HepG2 (cell line): ENCODE data around the gene TMEM185B. TPM values are rescaled to one million over a fixed set of nuclear protein-coding genes. Genes with fewer than 3 reads are reported as not detected.

Experiments
- ATF7-NPFF ChIP-seq: sonication (generic); formaldehyde crosslinking; IDR thresholded peaks from 2 replicates; pipeline ENCODE4 v1.8.1; 2023; ENCODE audit warnings: mild to moderate bottlenecking, low read depth, missing genetic modification reagents, moderate library complexity
- FOXM1 ChIP-seq: sonication (generic); formaldehyde crosslinking; IDR thresholded peaks from 2 replicates; pipeline ENCODE4 v1.5.0; 2020; ENCODE audit warnings: missing genetic modification reagents
- HOXA3 ChIP-seq: sonication (generic); formaldehyde crosslinking; IDR thresholded peaks from 2 replicates; pipeline ENCODE4 v1.5.0; 2020; ENCODE audit warnings: missing genetic modification reagents
- PLRG1 ChIP-seq: fragments of 450-650 bp; conservative IDR thresholded peaks from 2 replicates; pipeline ENCODE4 v1.6.1; 2016
- PLSCR1 ChIP-seq: sonication (generic); formaldehyde crosslinking; IDR thresholded peaks from 2 replicates; pipeline ENCODE4 v1.5.0; 2020; ENCODE audit warnings: missing genetic modification reagents, mild to moderate bottlenecking, borderline replicate concordance
- PRMT3 ChIP-seq: sonication (generic); formaldehyde crosslinking; IDR thresholded peaks from 2 replicates; pipeline ENCODE4 v1.8.1; 2022; ENCODE audit warnings: low read depth, mild to moderate bottlenecking, moderate library complexity, missing genetic modification reagents, borderline replicate concordance
- SMAD3 ChIP-seq: sonication (generic); formaldehyde crosslinking; IDR thresholded peaks from 2 replicates; pipeline ENCODE4 v1.4.0; 2020; ENCODE audit warnings: missing genetic modification reagents
- SNAPC4 ChIP-seq: sonication (generic); formaldehyde crosslinking; IDR thresholded peaks from 2 replicates; pipeline ENCODE4 v1.4.0; 2020; ENCODE audit warnings: mild to moderate bottlenecking, missing genetic modification reagents
- THAP11 ChIP-seq: IDR thresholded peaks from 2 replicates; pipeline ENCODE4 v1.6.1; 2016; ENCODE audit warnings: missing biosample characterization, missing genetic modification reagents
- ZBTB21 ChIP-seq: sonication (generic); formaldehyde crosslinking; IDR thresholded peaks from 2 replicates; pipeline ENCODE4 v1.4.0; 2020; ENCODE audit warnings: missing genetic modification reagents
- ZBTB33 ChIP-seq: sonication (generic); formaldehyde crosslinking; IDR thresholded peaks from 2 replicates; pipeline ENCODE4 v1.4.0; 2020; ENCODE audit warnings: missing genetic modification reagents
- ZBTB7A ChIP-seq: sonication (generic); formaldehyde crosslinking; IDR thresholded peaks from 2 replicates; pipeline ENCODE4 v1.8.0; 2022; ENCODE audit warnings: mild to moderate bottlenecking, missing genetic modification reagents
- ZFX ChIP-seq: sonication (generic); formaldehyde crosslinking; IDR thresholded peaks from 2 replicates; pipeline ENCODE4 v1.4.0; 2020; ENCODE audit warnings: mild to moderate bottlenecking, low read depth, missing genetic modification reagents, moderate library complexity
- ZNF317 ChIP-seq: sonication (generic); formaldehyde crosslinking; IDR thresholded peaks from 2 replicates; pipeline ENCODE4 v1.5.0; 2020; ENCODE audit warnings: mild to moderate bottlenecking, missing genetic modification reagents
- ZNF331 ChIP-seq: sonication (generic); formaldehyde crosslinking; IDR thresholded peaks from 2 replicates; pipeline ENCODE4 v1.4.0; 2020; ENCODE audit warnings: missing genetic modification reagents
- ZNF382 ChIP-seq: sonication (generic); formaldehyde crosslinking; IDR thresholded peaks from 2 replicates; pipeline ENCODE4 v1.5.0; 2020; ENCODE audit warnings: missing genetic modification reagents, mild to moderate bottlenecking, borderline replicate concordance
- ZNF597 ChIP-seq: sonication (generic); formaldehyde crosslinking; IDR thresholded peaks from 2 replicates; pipeline ENCODE4 v1.5.0; 2020; ENCODE audit warnings: missing genetic modification reagents
- ZNF619 ChIP-seq: sonication (generic); formaldehyde crosslinking; IDR thresholded peaks from 2 replicates; pipeline ENCODE4 v1.4.0; 2020; ENCODE audit warnings: mild to moderate bottlenecking, missing genetic modification reagents
- ZNF781 ChIP-seq: sonication (generic); formaldehyde crosslinking; IDR thresholded peaks from 2 replicates; pipeline ENCODE4 v1.5.1; 2020; ENCODE audit warnings: borderline replicate concordance, mild to moderate bottlenecking, missing genetic modification reagents; ENCODE audit errors: not compliant biosample characterization
- ZNF816 ChIP-seq: sonication (generic); formaldehyde crosslinking; IDR thresholded peaks from 2 replicates; pipeline ENCODE4 v1.8.0; 2022; ENCODE audit warnings: missing genetic modification reagents, mild to moderate bottlenecking, borderline replicate concordance
- polyA plus RNA-seq, 8 experiments: library from polyadenylated mRNA; depleted of rRNA in 3 of 8; stranded (reverse) in 7 of 8; unstranded in 1 of 8; fragments of >200 nt; fragmentation: Illumina TruSeq in 4 of 8; extraction: Trizol in 4 of 8; gene quantifications; 2 replicates each; pipeline versions ENCODE4 v1.2.1 to v1.2.3, GENCODE V29; 2011 to 2016; ENCODE audit warnings: low read depth in 4 of 8, missing spikeins in 1 of 8, mixed read lengths in 1 of 8; ENCODE audit not compliant: insufficient read depth in 1 of 8
- total RNA-seq, 5 experiments: library from RNA; depleted of rRNA; stranded (reverse); fragments of >200 nt; fragmentation: Illumina TruSeq; extraction: Trizol; gene quantifications; 2 replicates each; pipeline ENCODE4 v1.2.3, GENCODE V29; 2016; ENCODE audit warnings: low read depth in 1 of 5

Gene TMEM185B
- total and polyA plus RNA-seq, 2 of the 13 experiments (the other 11 are each of a cell fraction or from before 2014, with no cell fraction given), result 5.6 to 7.0 TPM

GRCh38 chr2:120230515-120231471 is 7.6 kb upstream of the TMEM185B start (continued):
- no peak for TF ChIP-seq ZNF331
- TF ChIP-seq HOXA3 (CRISPR knock-in tag), result peak; percentile 35; the same call in 1 of the 2 replicates
- no peak for TF ChIP-seq FOXM1 (CRISPR knock-in tag)
- TF ChIP-seq ZNF597 (CRISPR knock-in tag), result no peak
- no peak for TF ChIP-seq ZBTB7A (CRISPR knock-in tag)
- no peak for TF ChIP-seq SMAD3 (CRISPR knock-in tag)
- no peak for TF ChIP-seq ZBTB33
- TF ChIP-seq THAP11, result 0 out of 2 replicates have a peak, but pooled peaks have one; percentile 17
- 0 out of 2 replicates have a peak, but pooled peaks have one; percentile 19 for TF ChIP-seq ATF7-NPFF (CRISPR knock-in tag)
- peak; percentile 25; the same call in 1 of the 2 replicates for TF ChIP-seq ZFX (CRISPR knock-in tag)
- peak; percentile 53; the same call in 1 of the 2 replicates for TF ChIP-seq ZBTB21 (CRISPR knock-in tag)
- TF ChIP-seq ZNF317, result 0 out of 2 replicates have a peak, but pooled peaks have one; percentile 28
- no peak for TF ChIP-seq PLRG1
- no peak for TF ChIP-seq PLSCR1 (CRISPR knock-in tag)
- 0 out of 2 replicates have a peak, but pooled peaks have one; percentile 33 for TF ChIP-seq ZNF619 (CRISPR knock-in tag)
- TF ChIP-seq ZNF816 (CRISPR knock-in tag), result no peak
- no peak for TF ChIP-seq PRMT3 (CRISPR knock-in tag)
- 0 out of 2 replicates have a peak, but pooled peaks have one; percentile 39 for TF ChIP-seq SNAPC4 (CRISPR knock-in tag)
- no peak for TF ChIP-seq ZNF382 (CRISPR knock-in tag)
- peak; percentile 8 for TF ChIP-seq ZNF781
